Liver (tissue), 9 donors: Measurements from ENCODE around the gene MECP2. TPM values are rescaled to one million over a fixed set of nuclear protein-coding genes. Genes with fewer than 3 reads are reported as not detected.

Experiments used
- DNase-seq: peaks from one replicate; pipeline ENCODE4 v3.0.0-alpha.2; 2017; ENCODE audit warnings: low spot score
- H3K27ac ChIP-seq, 2 donors: one replicate each; pipeline ENCODE4 v1.7.0; 2013; ENCODE audit warnings: inconsistent platforms in 2 of 2, low read length in 2 of 2, control low read depth in 1 of 2, low read depth in 1 of 2, mild to moderate bottlenecking in 1 of 2
- H3K27me3 ChIP-seq, 4 donors: one replicate each; pipeline versions ENCODE4 v1.6.1 to v1.7.0; 2013; ENCODE audit warnings: low read length in 3 of 4, inconsistent platforms in 1 of 4, mild to moderate bottlenecking in 1 of 4, moderate library complexity in 1 of 4; ENCODE audit not compliant: control insufficient read depth in 4 of 4, insufficient read depth in 4 of 4
- H3K36me3 ChIP-seq, 4 donors: one replicate each; pipeline versions ENCODE4 v1.6.1 to v1.7.0; 2013; ENCODE audit warnings: low read length in 3 of 4, mild to moderate bottlenecking in 3 of 4, low read depth in 1 of 4, moderate library complexity in 1 of 4; ENCODE audit not compliant: control insufficient read depth in 4 of 4, insufficient read depth in 3 of 4
- H3K4me1 ChIP-seq, 4 donors: one replicate each; pipeline versions ENCODE4 v1.6.1 to v1.7.0; 2013; ENCODE audit warnings: low read length in 3 of 4, mild to moderate bottlenecking in 3 of 4, moderate library complexity in 1 of 4; ENCODE audit not compliant: control insufficient read depth in 4 of 4, insufficient read depth in 4 of 4
- H3K4me3 ChIP-seq, 3 donors: one replicate each; pipeline versions ENCODE4 v1.6.1 to v1.7.0; 2013; ENCODE audit warnings: low read length in 3 of 3, control low read depth in 1 of 3, low read depth in 1 of 3, mild to moderate bottlenecking in 1 of 3
- H3K9ac ChIP-seq, 2 donors: one replicate each; pipeline ENCODE4 v1.7.0; 2013; ENCODE audit warnings: low read length in 2 of 2, mild to moderate bottlenecking in 2 of 2, moderate library complexity in 2 of 2, control low read depth in 1 of 2, low read depth in 1 of 2
- H3K9me3 ChIP-seq, 4 donors: one replicate each; pipeline versions ENCODE4 v1.6.1 to v1.7.0; 2013; ENCODE audit warnings: low read length in 3 of 4; ENCODE audit not compliant: control insufficient read depth in 4 of 4
- CTCF ChIP-seq: fragments of 150-350 bp; IDR thresholded peaks from 2 replicates; pipeline ENCODE4 v1.5.1; 2017; ENCODE audit warnings: improper control_type of control experiment, low read depth, low read length; ENCODE audit not compliant: missing input control
- FOXA2 ChIP-seq: IDR thresholded peaks from 2 replicates; pipeline ENCODE4 v1.6.1; 2016; ENCODE audit warnings: antibody characterized with exemption
- GABPA ChIP-seq, 2 donors: IDR thresholded peaks in 1 of 2; conservative IDR thresholded peaks in 1 of 2; 2 replicates each; pipeline ENCODE4 v1.6.1; 2016; ENCODE audit warnings: antibody characterized with exemption in 2 of 2, mild to moderate bottlenecking in 1 of 2, moderate library complexity in 1 of 2
- HNF4A ChIP-seq, 2 donors: conservative IDR thresholded peaks; 2 replicates each; pipeline ENCODE4 v1.6.1; 2016; ENCODE audit warnings: antibody characterized with exemption in 2 of 2, mild to moderate bottlenecking in 2 of 2
- HNF4G ChIP-seq: IDR thresholded peaks from 2 replicates; pipeline ENCODE4 v1.6.1; 2016; ENCODE audit warnings: antibody characterized with exemption
- JUND ChIP-seq, 2 donors: IDR thresholded peaks; 2 replicates each; pipeline ENCODE4 v1.6.1; 2016; ENCODE audit warnings: antibody characterized with exemption in 2 of 2
- NR2F2 ChIP-seq: IDR thresholded peaks from 2 replicates; pipeline ENCODE4 v1.6.1; 2016; ENCODE audit warnings: antibody characterized with exemption
- RXRA ChIP-seq, 2 donors: IDR thresholded peaks; 2 replicates each; pipeline ENCODE4 v1.6.1; 2017 to 2018; ENCODE audit warnings: antibody characterized with exemption in 2 of 2, mild to moderate bottlenecking in 1 of 2
- SP1 ChIP-seq: IDR thresholded peaks from 2 replicates; pipeline ENCODE4 v1.6.1; 2018; ENCODE audit warnings: antibody characterized with exemption, mild to moderate bottlenecking
- YY1 ChIP-seq: IDR thresholded peaks from 2 replicates; pipeline ENCODE4 v1.6.1; 2016; ENCODE audit warnings: antibody characterized with exemption, mild to moderate bottlenecking
- ZBTB33 ChIP-seq: IDR thresholded peaks from 2 replicates; pipeline ENCODE4 v1.6.1; 2016; ENCODE audit warnings: antibody characterized with exemption
- WGBS: extraction: QIAGEN DNeasy Blood & Tissue Kit; methylation state at CpG from one replicate; pipeline ENCODE4 v1.1.7; 2013; 5-methylcytosine and 5-hydroxymethylcytosine counted together
- polyA plus RNA-seq, 2 donors: library from polyadenylated mRNA; stranded (reverse) in 1 of 2; unstranded in 1 of 2; fragments of 200-250 nt in 1 of 2; fragments of >200 nt in 1 of 2; fragmentation: Nextera tagmentation in 1 of 2; extraction: Ambion mirVana in 1 of 2; gene quantifications; one replicate each; pipeline versions ENCODE4 v1.2.1 to v1.2.3, GENCODE V29; 2013 to 2015
- total RNA-seq, 2 donors: library from RNA; depleted of rRNA; stranded (reverse); fragments of >200 nt; gene quantifications; one replicate each; pipeline ENCODE4 v1.2.3, GENCODE V29; 2014
- TF ChIP-seq, protein P1 (sequence below): IDR thresholded peaks from 2 replicates; pipeline ENCODE4 v1.6.1; 2016; ENCODE audit warnings: antibody characterized with exemption
- TF ChIP-seq, protein P2 (sequence below): IDR thresholded peaks from 2 replicates; pipeline ENCODE4 v1.6.1; 2016; ENCODE audit warnings: antibody characterized with exemption
- donor health status: healthy.
- donor health status: healthy.
- donor health status: healthy.
- donor health status: healthy.
- donor health status: healthy.

Gene MECP2
- total and polyA plus RNA-seq, 4 donors, result 6.9 to 22.0 (median 10.0) TPM

GRCh38 chrX:154028502-154029184 lies 68.9 kb downstream of the MECP2 start:
- 55% methylated on average over 13 of the region's 13 CpGs for WGBS
- H3K4me1 ChIP-seq, result peaks cover 3 to 16% (median 12%) of the 10 kb centered on the region in 4 donors
- H3K27ac ChIP-seq, result no peak overlapping the region
- no peak overlapping the region for H3K4me3 ChIP-seq
- DNase-seq, result no peak
- H3K36me3 ChIP-seq, result peaks cover 4 to 13% (median 4%) of the 10 kb centered on the region in 4 donors
- H3K9ac ChIP-seq, result no peak overlapping the region
- H3K27me3 ChIP-seq, result no peaks in the 10 kb centered on the region
- no peak for TF ChIP-seq ZBTB33
- peak; percentile 46 to 70 for TF ChIP-seq HNF4A (conservative IDR thresholded peaks at IDR 0.05)
- H3K9me3 ChIP-seq, result no peaks in the 10 kb centered on the region

DNA sequence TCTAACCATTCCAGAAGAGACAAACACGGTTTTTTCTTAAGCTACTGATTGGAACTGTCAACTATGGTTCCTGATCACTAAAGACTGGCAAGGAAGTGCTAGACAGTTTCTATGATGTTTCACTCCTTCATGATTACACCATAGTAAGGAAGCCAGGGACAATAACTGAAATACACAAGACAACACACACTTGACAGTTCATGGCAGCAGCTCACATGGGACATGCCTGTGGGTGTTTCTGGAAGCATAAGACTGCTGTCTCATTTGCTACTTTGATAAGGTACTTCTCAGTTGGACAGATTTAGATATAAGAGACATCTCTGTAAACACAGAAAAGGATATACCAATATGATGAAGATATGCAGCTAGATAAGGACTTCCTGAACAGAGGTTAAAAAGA lies 69.5 kb downstream of the MECP2 start:
- H3K36me3 ChIP-seq, result peaks cover 4 to 13% (median 4%) of the 10 kb centered on the region in 4 donors

GRCh38 chrX:154027022-154027402 lies 70.5 kb downstream of the MECP2 start:
- no peak for DNase-seq

More for the DNA sequence above, 69.5 kb downstream of the MECP2 start:
- Histone ChIP-seq H3K27ac (no peak overlapping the region), H3K4me1 (peaks cover 3 to 19% (median 14%) of the 10 kb centered on the region in 4 donors), H3K9me3 (no peaks in the 10 kb centered on the region), H3K9ac (no peak overlapping the region), H3K27me3 (no peaks in the 10 kb centered on the region), H3K4me3 (no peak overlapping the region)
- TF ChIP-seq, protein P1, sequence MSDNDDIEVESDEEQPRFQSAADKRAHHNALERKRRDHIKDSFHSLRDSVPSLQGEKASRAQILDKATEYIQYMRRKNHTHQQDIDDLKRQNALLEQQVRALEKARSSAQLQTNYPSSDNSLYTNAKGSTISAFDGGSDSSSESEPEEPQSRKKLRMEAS, result no peak
- no peak for TF ChIP-seq SP1
- no peak for TF ChIP-seq YY1
- TF ChIP-seq GABPA (IDR thresholded peaks at IDR 0.05 in 1 of 2, conservative IDR thresholded peaks at IDR 0.05 in 1 of 2), result no peak
- DNase-seq, result no peak
- 90% methylated on average over 1 of the region's 1 CpG for WGBS

More at GRCh38 chrX:154027022-154027402, 70.5 kb downstream of the MECP2 start:
- no peaks in the 10 kb centered on the region for H3K9me3 ChIP-seq
- whole genome bisulfite sequencing, result 74% methylated on average over 6 of the region's 6 CpGs
- no peak overlapping the region for H3K9ac ChIP-seq
- TF ChIP-seq, protein P2, sequence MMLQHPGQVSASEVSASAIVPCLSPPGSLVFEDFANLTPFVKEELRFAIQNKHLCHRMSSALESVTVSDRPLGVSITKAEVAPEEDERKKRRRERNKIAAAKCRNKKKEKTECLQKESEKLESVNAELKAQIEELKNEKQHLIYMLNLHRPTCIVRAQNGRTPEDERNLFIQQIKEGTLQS, result no peak
- TF ChIP-seq RXRA (IDR thresholded peaks at IDR 0.05) (no peak), NR2F2 (no peak), FOXA2 (no peak), HNF4G (no peak), JUND (IDR thresholded peaks at IDR 0.05) (no peak), CTCF (no peak), HNF4A (conservative IDR thresholded peaks at IDR 0.05) (no peak), ZBTB33 (no peak)
- TF ChIP-seq, protein P1, result no peak
- H3K27ac ChIP-seq, result no peak overlapping the region
- H3K27me3 ChIP-seq, result no peaks in the 10 kb centered on the region
- no peak overlapping the region for H3K4me3 ChIP-seq
- H3K36me3 ChIP-seq, result peaks cover 4 to 12% (median 4%) of the 10 kb centered on the region in 4 donors
- H3K4me1 ChIP-seq, result peaks cover 5 to 19% (median 15%) of the 10 kb centered on the region in 4 donors
